Amniotic stem cell (primary cell): ENCODE results near the gene SLC24A4.
"Not testable (repeated sequence)": the region's sequence is repeated elsewhere in the genome, so short reads cannot be mapped to it uniquely, and the experiment has no call there.

Source experiments
- DNase-seq: peaks from one replicate; lab custom pipeline; 2025; lab: John Stamatoyannopoulos, UW

SLC24A4 gene

GRCh38 chr14:92520102-92521057, 197.4 kb downstream of the SLC24A4 start:
- DNase-seq: no peak

GRCh38 chr14:92521058-92521415, 198.1 kb downstream of the SLC24A4 start:
- no peak for DNase-seq

GRCh38 chr14:92523752-92524151, 200.8 kb downstream of the SLC24A4 start:
- DNase-seq: no peak

- DNase-seq: no peak
Measured at GRCh38 chr14:92524602-92525185, 201.7 kb downstream of the SLC24A4 start.

- DNase-seq: no peak
Measured at GRCh38 chr14:92525322-92526095, 202.5 kb downstream of the SLC24A4 start.

GRCh38 chr14:92527721-92528120, 204.8 kb downstream of the SLC24A4 start:
- no peak for DNase-seq

GRCh38 chr14:92528486-92529100, 205.6 kb downstream of the SLC24A4 start:
- no peak for DNase-seq

GRCh38 chr14:92529903-92530302, 206.9 kb downstream of the SLC24A4 start:
- DNase-seq: no peak

- DNase-seq: no peak
Measured at GRCh38 chr14:92531106-92531873, 208.3 kb downstream of the SLC24A4 start.

- DNase-seq: no peak
Measured at GRCh38 chr14:92532490-92533163, 209.7 kb downstream of the SLC24A4 start.

GRCh38 chr14:92534932-92535643, 212.1 kb downstream of the SLC24A4 start:
- DNase-seq: no peak

- DNase-seq: not testable (repeated sequence)
Measured at GRCh38 chr14:92536231-92536630, 213.3 kb downstream of the SLC24A4 start.

- DNase-seq: no peak
Measured at GRCh38 chr14:92538412-92538985, 215.5 kb downstream of the SLC24A4 start.

GRCh38 chr14:92539419-92539818, 216.5 kb downstream of the SLC24A4 start:
- no peak for DNase-seq

GRCh38 chr14:92539875-92540274, 216.9 kb downstream of the SLC24A4 start:
- no peak for DNase-seq

GRCh38 chr14:92540472-92541048, 217.6 kb downstream of the SLC24A4 start:
- DNase-seq: peak; percentile 98

GRCh38 chr14:92542766-92543554, 220.0 kb downstream of the SLC24A4 start:
- DNase-seq: no peak

- no peak for DNase-seq
Measured at GRCh38 chr14:92544051-92544720, 221.2 kb downstream of the SLC24A4 start.
